Measurements from ENCODE around the gene MARCKS. TPM values are rescaled to one million over a fixed set of nuclear protein-coding genes. Genes with fewer than 3 reads are reported as not detected.

The MARCKS gene
- total and polyA plus RNA-seq, 8 donors, result 102 to 348 (median 285) TPM

- intact Hi-C loops (cut with DNase I), result no loop called here
- peak; percentile 92 for ATAC-seq
- Histone ChIP-seq H3K4me3 (peak overlapping the region; percentile 73 to 82), H3K27ac (peak overlapping the region; percentile 97 to 98), H3K4me1 (peaks cover 0 to 53% of the 10 kb centered on the region in 2 donors), H3K27me3 (peaks cover 0 to 49% of the 10 kb centered on the region in 2 donors), H3K9me3 (no peaks in the 10 kb centered on the region), H3K36me3 (peaks cover 0 to 5% of the 10 kb centered on the region in 2 donors)
- peak; percentile 89 to 98 (median 94) for DNase-seq
- peak; percentile 97 for TF ChIP-seq CTCF (IDR thresholded peaks at IDR 0.05)
These were observed 1.6 kb downstream of the MARCKS start for GRCh38 chr6:113858480-113859348.

- ATAC-seq, result no peak
- H3K4me3 ChIP-seq, result peak overlapping the region; percentile 73 to 82
- no peak for TF ChIP-seq CTCF (IDR thresholded peaks at IDR 0.05)
These were observed 2.4 kb downstream of the MARCKS start for GRCh38 chr6:113859349-113860180.

GRCh38 chr6:113860181-113860955 is 3.2 kb downstream of the MARCKS start:
- H3K27ac ChIP-seq, result peak overlapping the region; percentile 97 to 98
- peaks cover 0 to 45% of the 10 kb centered on the region in 2 donors for H3K4me1 ChIP-seq
- no peak for ATAC-seq
- no peaks in the 10 kb centered on the region for H3K9me3 ChIP-seq
- H3K4me3 ChIP-seq, result peak overlapping the region; percentile 73 to 82
- peaks cover 0 to 37% of the 10 kb centered on the region in 2 donors for H3K27me3 ChIP-seq
- peaks cover 0 to 5% of the 10 kb centered on the region in 2 donors for H3K36me3 ChIP-seq
- no peak for TF ChIP-seq CTCF (IDR thresholded peaks at IDR 0.05)
- peak in 3 of 4 donors; percentile 38 to 85 (median 40) for DNase-seq
- intact Hi-C loops (cut with DNase I), result no loop called here

More at GRCh38 chr6:113859349-113860180, 2.4 kb downstream of the MARCKS start:
- H3K27ac ChIP-seq, result peak overlapping the region; percentile 97 to 98
- H3K4me1 ChIP-seq, result peaks cover 0 to 48% of the 10 kb centered on the region in 2 donors
- intact Hi-C loops (cut with DNase I), result no loop called here
- DNase-seq, result peak; percentile 37 to 84 (median 48)
- H3K27me3 ChIP-seq, result peaks cover 0 to 45% of the 10 kb centered on the region in 2 donors
- H3K9me3 ChIP-seq, result no peaks in the 10 kb centered on the region
- peaks cover 0 to 5% of the 10 kb centered on the region in 2 donors for H3K36me3 ChIP-seq

GRCh38 chr6:113862112-113862511 is 5.0 kb downstream of the MARCKS start:
- H3K9me3 ChIP-seq, result no peaks in the 10 kb centered on the region
- H3K4me1 ChIP-seq, result peaks cover 0 to 32% of the 10 kb centered on the region in 2 donors
- peaks cover 0 to 5% of the 10 kb centered on the region in 2 donors for H3K36me3 ChIP-seq
- peak overlapping the region in 1 of 2 donors; percentile 82 for H3K4me3 ChIP-seq
- TF ChIP-seq CTCF (IDR thresholded peaks at IDR 0.05), result no peak
- ATAC-seq (no peak), DNase-seq (no peak)
- intact Hi-C loops (cut with DNase I), result no loop called here
- peaks cover 0 to 19% of the 10 kb centered on the region in 2 donors for H3K27me3 ChIP-seq
- H3K27ac ChIP-seq, result peak overlapping the region in 1 of 2 donors; percentile 9
